K562 (cell line): ENCODE measurements around the gene CLCN6. TPM values are rescaled to one million over a fixed set of nuclear protein-coding genes. Genes with fewer than 3 reads are reported as not detected.

Source experiments
- C11orf30 ChIP-seq: fragments of 450-650 bp; IDR thresholded peaks from 2 replicates; pipeline ENCODE4 v1.6.1; 2016; ENCODE audit warnings: low read depth, mild to moderate bottlenecking
- CHCHD3 ChIP-seq: fragments of 250-450 bp; sonication (Bioruptor Pico); IDR thresholded peaks from 2 replicates; pipeline ENCODE4 v2.1.2; 2022; ENCODE audit warnings: mild to moderate bottlenecking
- DMBX1 ChIP-seq: fragments of 250-450 bp; sonication (Bioruptor Pico); IDR thresholded peaks from 2 replicates; pipeline ENCODE4 v1.8.0; 2022; ENCODE audit warnings: inconsistent platforms, mild to moderate bottlenecking, moderate library complexity, borderline replicate concordance
- FOXK2 ChIP-seq, 2 experiments: fragments of 450-650 bp; IDR thresholded peaks in 1 of 2; conservative IDR thresholded peaks in 1 of 2; 2 replicates each; pipeline ENCODE4 v1.6.1; 2016; ENCODE audit warnings: low read depth in 2 of 2, mild to moderate bottlenecking in 1 of 2
- GTF2E2 ChIP-seq: fragments of 200-800 bp; sonication (Bioruptor generic); IDR thresholded peaks from 2 replicates; pipeline ENCODE4 v1.6.1; 2016; ENCODE audit warnings: missing genetic modification characterization, missing compliant biosample characterization
- NFATC3 ChIP-seq: fragments of 450-650 bp; IDR thresholded peaks from 2 replicates; pipeline ENCODE4 v1.6.1; 2017; ENCODE audit warnings: mild to moderate bottlenecking
- RBM15 ChIP-seq: fragments of 200-400 bp; formaldehyde crosslinking; IDR thresholded peaks from 2 replicates; pipeline ENCODE4 v1.6.1; 2018; ENCODE audit warnings: mild to moderate bottlenecking, low read length, moderate library complexity; ENCODE audit not compliant: insufficient read depth
- SMAD2 ChIP-seq: fragments of 150-350 bp; IDR thresholded peaks from 2 replicates; pipeline ENCODE4 v1.6.1; 2014; ENCODE audit warnings: low read depth, mild to moderate bottlenecking, low read length
- STAT5A ChIP-seq: IDR thresholded peaks from 2 replicates; pipeline ENCODE4 v1.6.1; 2012; ENCODE audit warnings: low read length, inconsistent platforms, borderline replicate concordance
- ZC3H4 ChIP-seq: sonication (generic); formaldehyde crosslinking; IDR thresholded peaks from 2 replicates; pipeline ENCODE4 v1.9.0; 2021; ENCODE audit warnings: missing genetic modification reagents, borderline replicate concordance
- polyA plus RNA-seq, 8 experiments: library from polyadenylated mRNA; depleted of rRNA in 4 of 8; stranded (reverse) in 5 of 8; unstranded in 3 of 8; fragments of >200 nt; fragmentation: Nextera tagmentation in 2 of 8; fragmentation: Illumina TruSeq in 1 of 8; extraction: Ambion mirVana in 2 of 8; extraction: Trizol in 1 of 8; gene quantifications; 2 replicates each; pipeline versions ENCODE4 v1.2.1 to v1.2.3, GENCODE V29; 2011 to 2014; ENCODE audit warnings: inconsistent platforms in 1 of 8, missing spikeins in 1 of 8
- total RNA-seq, 7 experiments: library from RNA; depleted of rRNA in 6 of 7; stranded (reverse); fragments of >200 nt in 6 of 7; fragmentation: Illumina TruSeq in 2 of 7; extraction: Trizol in 2 of 7; gene quantifications; 2 replicates each; pipeline versions ENCODE4 v1.2.1 to v1.2.3, GENCODE V29; 2011 to 2021; ENCODE audit warnings: low replicate concordance in 1 of 7
- TF ChIP-seq, protein P1 (sequence below): fragments of 200-600 bp; sonication (generic); IDR thresholded peaks from one replicate; pipeline ENCODE4 v1.6.1; 2012; ENCODE audit warnings: mild to moderate bottlenecking, low read depth, low read length, inconsistent platforms
- TF ChIP-seq, protein P2 (sequence below): fragments of 450-650 bp; formaldehyde crosslinking; IDR thresholded peaks from 2 replicates; pipeline ENCODE4 v1.4.0; 2020; ENCODE audit warnings: mild to moderate bottlenecking, moderate library complexity
- TF ChIP-seq, protein P3 (sequence below): fragments of 250-450 bp; sonication (Bioruptor Pico); IDR thresholded peaks from 2 replicates; pipeline ENCODE4 v1.4.0; 2020; ENCODE audit warnings: mild to moderate bottlenecking, moderate library complexity

The CLCN6 gene
- total and polyA plus RNA-seq, 9 of the 15 experiments (the other 6 are each of a cell fraction or from before 2014, with no cell fraction given): 2.0 to 21.8 (median 13.6) TPM

DNA sequence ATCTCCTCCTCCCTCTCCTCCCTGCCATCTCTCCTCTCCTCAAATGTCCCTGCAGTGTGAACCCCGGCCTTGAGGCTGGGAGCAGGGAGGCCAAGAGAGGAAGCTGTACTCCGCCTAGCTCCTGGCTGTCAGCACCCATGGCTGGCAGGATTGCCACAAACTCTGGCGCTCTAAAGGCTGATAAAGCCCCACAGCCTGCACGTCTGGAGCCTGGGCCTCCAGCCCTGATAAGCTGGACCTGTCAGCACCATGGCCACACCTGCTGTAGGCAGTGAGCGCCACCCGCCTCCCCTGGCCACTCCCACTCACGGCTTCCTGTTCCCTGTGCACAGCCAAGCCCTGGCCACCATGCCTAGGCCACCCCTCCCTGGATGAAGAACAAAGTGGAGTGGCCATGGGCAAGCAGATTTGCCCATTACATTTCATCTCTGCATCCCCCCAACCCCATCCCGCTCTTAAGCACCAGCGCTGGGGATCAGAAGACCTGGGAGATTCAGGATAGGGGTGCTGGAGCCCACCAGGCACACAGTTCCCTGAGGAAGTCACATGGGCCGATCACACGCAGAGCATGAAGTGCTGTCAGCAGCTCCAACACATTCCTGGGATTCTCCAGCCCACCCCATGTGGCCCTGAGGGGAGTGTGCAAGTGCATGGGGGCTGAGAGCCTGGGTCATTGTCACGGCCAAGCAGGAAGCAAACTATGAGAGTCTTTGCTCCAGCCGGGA is 77.0 kb downstream of the CLCN6 start (continued):
- TF ChIP-seq, protein P1, sequence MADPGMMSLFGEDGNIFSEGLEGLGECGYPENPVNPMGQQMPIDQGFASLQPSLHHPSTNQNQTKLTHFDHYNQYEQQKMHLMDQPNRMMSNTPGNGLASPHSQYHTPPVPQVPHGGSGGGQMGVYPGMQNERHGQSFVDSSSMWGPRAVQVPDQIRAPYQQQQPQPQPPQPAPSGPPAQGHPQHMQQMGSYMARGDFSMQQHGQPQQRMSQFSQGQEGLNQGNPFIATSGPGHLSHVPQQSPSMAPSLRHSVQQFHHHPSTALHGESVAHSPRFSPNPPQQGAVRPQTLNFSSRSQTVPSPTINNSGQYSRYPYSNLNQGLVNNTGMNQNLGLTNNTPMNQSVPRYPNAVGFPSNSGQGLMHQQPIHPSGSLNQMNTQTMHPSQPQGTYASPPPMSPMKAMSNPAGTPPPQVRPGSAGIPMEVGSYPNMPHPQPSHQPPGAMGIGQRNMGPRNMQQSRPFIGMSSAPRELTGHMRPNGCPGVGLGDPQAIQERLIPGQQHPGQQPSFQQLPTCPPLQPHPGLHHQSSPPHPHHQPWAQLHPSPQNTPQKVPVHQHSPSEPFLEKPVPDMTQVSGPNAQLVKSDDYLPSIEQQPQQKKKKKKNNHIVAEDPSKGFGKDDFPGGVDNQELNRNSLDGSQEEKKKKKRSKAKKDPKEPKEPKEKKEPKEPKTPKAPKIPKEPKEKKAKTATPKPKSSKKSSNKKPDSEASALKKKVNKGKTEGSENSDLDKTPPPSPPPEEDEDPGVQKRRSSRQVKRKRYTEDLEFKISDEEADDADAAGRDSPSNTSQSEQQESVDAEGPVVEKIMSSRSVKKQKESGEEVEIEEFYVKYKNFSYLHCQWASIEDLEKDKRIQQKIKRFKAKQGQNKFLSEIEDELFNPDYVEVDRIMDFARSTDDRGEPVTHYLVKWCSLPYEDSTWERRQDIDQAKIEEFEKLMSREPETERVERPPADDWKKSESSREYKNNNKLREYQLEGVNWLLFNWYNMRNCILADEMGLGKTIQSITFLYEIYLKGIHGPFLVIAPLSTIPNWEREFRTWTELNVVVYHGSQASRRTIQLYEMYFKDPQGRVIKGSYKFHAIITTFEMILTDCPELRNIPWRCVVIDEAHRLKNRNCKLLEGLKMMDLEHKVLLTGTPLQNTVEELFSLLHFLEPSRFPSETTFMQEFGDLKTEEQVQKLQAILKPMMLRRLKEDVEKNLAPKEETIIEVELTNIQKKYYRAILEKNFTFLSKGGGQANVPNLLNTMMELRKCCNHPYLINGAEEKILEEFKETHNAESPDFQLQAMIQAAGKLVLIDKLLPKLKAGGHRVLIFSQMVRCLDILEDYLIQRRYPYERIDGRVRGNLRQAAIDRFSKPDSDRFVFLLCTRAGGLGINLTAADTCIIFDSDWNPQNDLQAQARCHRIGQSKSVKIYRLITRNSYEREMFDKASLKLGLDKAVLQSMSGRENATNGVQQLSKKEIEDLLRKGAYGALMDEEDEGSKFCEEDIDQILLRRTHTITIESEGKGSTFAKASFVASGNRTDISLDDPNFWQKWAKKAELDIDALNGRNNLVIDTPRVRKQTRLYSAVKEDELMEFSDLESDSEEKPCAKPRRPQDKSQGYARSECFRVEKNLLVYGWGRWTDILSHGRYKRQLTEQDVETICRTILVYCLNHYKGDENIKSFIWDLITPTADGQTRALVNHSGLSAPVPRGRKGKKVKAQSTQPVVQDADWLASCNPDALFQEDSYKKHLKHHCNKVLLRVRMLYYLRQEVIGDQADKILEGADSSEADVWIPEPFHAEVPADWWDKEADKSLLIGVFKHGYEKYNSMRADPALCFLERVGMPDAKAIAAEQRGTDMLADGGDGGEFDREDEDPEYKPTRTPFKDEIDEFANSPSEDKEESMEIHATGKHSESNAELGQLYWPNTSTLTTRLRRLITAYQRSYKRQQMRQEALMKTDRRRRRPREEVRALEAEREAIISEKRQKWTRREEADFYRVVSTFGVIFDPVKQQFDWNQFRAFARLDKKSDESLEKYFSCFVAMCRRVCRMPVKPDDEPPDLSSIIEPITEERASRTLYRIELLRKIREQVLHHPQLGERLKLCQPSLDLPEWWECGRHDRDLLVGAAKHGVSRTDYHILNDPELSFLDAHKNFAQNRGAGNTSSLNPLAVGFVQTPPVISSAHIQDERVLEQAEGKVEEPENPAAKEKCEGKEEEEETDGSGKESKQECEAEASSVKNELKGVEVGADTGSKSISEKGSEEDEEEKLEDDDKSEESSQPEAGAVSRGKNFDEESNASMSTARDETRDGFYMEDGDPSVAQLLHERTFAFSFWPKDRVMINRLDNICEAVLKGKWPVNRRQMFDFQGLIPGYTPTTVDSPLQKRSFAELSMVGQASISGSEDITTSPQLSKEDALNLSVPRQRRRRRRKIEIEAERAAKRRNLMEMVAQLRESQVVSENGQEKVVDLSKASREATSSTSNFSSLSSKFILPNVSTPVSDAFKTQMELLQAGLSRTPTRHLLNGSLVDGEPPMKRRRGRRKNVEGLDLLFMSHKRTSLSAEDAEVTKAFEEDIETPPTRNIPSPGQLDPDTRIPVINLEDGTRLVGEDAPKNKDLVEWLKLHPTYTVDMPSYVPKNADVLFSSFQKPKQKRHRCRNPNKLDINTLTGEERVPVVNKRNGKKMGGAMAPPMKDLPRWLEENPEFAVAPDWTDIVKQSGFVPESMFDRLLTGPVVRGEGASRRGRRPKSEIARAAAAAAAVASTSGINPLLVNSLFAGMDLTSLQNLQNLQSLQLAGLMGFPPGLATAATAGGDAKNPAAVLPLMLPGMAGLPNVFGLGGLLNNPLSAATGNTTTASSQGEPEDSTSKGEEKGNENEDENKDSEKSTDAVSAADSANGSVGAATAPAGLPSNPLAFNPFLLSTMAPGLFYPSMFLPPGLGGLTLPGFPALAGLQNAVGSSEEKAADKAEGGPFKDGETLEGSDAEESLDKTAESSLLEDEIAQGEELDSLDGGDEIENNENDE: no peak
- TF ChIP-seq ZC3H4 (no peak; the same call in 1 of the 2 replicates), SMAD2 (no peak), GTF2E2 (tag) (no peak), RBM15 (no peak), NFATC3 (no peak), DMBX1 (CRISPR knock-in tag) (peak; percentile 96), CHCHD3 (no peak), C11orf30 (no peak), STAT5A (peak; percentile 90), FOXK2 (conservative IDR thresholded peaks at IDR 0.05 in 1 of 2, IDR thresholded peaks at IDR 0.05 in 1 of 2; ENCODE audit: low read depth in 2 of 2) (0 out of 4 replicates have a peak, but pooled peaks of 1 of the 2 experiments have one; percentile 28)
- TF ChIP-seq, protein P2, sequence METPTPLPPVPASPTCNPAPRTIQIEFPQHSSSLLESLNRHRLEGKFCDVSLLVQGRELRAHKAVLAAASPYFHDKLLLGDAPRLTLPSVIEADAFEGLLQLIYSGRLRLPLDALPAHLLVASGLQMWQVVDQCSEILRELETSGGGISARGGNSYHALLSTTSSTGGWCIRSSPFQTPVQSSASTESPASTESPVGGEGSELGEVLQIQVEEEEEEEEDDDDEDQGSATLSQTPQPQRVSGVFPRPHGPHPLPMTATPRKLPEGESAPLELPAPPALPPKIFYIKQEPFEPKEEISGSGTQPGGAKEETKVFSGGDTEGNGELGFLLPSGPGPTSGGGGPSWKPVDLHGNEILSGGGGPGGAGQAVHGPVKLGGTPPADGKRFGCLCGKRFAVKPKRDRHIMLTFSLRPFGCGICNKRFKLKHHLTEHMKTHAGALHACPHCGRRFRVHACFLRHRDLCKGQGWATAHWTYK: no peak; the same call in none of the 2 replicates
- TF ChIP-seq, protein P3, sequence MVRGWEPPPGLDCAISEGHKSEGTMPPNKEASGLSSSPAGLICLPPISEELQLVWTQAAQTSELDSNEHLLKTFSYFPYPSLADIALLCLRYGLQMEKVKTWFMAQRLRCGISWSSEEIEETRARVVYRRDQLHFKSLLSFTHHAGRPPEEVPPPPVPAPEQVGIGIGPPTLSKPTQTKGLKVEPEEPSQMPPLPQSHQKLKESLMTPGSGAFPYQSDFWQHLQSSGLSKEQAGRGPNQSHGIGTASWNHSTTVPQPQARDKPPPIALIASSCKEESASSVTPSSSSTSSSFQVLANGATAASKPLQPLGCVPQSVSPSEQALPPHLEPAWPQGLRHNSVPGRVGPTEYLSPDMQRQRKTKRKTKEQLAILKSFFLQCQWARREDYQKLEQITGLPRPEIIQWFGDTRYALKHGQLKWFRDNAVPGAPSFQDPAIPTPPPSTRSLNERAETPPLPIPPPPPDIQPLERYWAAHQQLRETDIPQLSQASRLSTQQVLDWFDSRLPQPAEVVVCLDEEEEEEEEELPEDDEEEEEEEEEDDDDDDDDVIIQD (CRISPR knock-in tag): 0 out of 2 replicates have a peak, but pooled peaks have one; percentile 41
